C4-2B (cell line): Measurements from ENCODE around the gene ANKRD30B.

ENCODE experiments used
- ZFX ChIP-seq: fragments of 450-650 bp; IDR thresholded peaks from 2 replicates; pipeline ENCODE4 v1.6.1; 2017
- TF ChIP-seq, protein P1 (sequence below): fragments of 450-650 bp; conservative IDR thresholded peaks from 2 replicates; pipeline ENCODE4 v1.5.1; 2017; ENCODE audit warnings: mild to moderate bottlenecking

DNA sequence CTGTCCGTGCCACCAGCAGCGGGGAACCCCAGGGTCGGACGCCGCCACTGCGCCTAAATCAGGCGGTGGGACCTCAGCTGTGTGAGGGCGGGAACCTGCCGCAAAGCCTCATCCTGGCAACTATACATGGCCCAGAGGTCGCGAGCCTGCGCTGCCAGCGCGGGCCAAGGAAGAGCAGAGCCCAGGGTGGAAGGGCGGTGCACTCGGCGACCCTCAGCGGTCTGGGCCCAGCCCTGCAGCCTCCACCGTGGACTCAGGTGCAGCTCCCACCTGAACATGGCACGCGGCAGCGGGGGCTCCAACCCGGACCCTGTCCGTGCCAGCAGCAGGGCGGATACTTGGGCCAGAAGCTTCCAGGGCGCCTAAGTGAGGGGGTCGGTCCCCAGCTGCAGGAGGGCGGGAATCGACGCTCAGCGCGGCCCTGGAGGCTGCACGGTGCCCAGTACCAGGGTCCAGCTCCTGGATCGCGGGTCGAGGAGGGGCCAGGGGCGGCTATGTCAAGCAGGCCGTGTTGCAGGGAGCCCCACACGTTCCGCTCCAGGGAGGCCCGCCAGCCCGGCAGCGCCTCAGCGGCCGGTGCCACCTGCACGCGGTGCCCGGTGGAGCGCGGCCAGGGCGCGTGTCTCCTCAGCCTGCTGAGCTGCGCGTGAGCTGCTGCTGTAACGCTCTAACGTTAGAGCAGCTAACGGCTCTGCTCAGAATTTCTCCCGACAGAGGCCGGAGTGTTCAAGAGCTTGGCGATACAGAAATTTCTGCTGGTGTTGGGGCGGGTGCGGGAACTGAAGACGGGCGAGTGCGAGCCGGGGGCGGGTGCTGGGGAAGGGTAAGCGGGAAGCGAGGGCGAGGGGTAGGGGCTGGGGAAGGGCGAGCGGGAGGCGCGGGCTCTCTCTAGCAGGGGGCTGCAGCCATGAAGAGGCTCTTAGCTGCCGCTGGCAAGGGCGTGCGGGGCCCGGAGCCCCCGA is at the start of gene ANKRD30B:
- TF ChIP-seq, protein P1, sequence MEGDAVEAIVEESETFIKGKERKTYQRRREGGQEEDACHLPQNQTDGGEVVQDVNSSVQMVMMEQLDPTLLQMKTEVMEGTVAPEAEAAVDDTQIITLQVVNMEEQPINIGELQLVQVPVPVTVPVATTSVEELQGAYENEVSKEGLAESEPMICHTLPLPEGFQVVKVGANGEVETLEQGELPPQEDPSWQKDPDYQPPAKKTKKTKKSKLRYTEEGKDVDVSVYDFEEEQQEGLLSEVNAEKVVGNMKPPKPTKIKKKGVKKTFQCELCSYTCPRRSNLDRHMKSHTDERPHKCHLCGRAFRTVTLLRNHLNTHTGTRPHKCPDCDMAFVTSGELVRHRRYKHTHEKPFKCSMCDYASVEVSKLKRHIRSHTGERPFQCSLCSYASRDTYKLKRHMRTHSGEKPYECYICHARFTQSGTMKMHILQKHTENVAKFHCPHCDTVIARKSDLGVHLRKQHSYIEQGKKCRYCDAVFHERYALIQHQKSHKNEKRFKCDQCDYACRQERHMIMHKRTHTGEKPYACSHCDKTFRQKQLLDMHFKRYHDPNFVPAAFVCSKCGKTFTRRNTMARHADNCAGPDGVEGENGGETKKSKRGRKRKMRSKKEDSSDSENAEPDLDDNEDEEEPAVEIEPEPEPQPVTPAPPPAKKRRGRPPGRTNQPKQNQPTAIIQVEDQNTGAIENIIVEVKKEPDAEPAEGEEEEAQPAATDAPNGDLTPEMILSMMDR = no peak
- TF ChIP-seq ZFX = no peak
